Activated T-cell treated with anti-CD3 and anti-CD28 coated beads for 4 hours (primary cell): ENCODE measurements around the gene S100A1.

ENCODE experiments used
- DNase-seq: peaks from one replicate; pipeline ENCODE4 v3.0.0-alpha.2; 2020

S100A1 gene

DNA sequence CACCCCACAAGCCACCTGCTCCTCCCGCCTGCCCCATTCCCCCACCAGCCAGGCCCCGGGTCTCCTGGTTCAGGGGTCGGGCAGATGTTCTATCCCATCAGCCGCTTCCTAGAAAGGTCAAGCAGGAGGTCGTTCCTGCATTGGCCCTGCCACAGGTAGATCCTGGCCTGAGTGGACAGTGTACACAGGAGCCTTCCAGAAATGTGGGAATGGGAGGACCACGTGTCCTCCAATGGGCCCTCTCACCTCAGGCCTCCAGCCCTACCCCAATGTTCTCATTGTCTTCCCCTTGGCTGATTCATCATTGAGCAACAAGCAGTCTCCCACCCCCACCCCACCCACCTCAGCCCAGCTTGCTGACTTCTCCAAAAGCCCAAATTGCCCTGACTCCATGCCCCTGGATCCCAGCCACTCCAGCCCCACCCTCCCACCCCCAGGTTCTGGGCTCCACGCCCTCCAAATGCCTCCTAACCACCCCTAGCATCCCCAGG, 17.4 kb upstream of the S100A1 start:
- no peak for DNase-seq

DNA sequence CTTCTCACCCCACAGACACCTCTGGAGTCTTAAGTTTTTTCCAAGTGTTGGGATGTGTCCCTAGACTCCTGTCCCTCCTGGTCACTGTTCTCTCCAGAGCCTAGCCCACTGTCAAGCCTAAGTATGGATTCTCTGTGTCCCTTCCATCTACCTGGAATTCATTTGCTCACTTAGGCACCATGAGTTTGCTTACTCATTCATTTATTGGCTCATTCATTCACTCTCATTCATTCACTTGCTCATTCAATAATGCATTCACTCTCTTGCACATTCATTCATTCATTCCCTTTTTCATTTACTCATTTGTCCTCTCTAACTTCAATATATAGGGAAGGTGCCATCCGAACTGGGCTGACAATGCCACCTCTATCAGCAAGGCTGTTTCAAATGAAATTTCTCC, 16.9 kb upstream of the S100A1 start:
- DNase-seq = no peak

DNA sequence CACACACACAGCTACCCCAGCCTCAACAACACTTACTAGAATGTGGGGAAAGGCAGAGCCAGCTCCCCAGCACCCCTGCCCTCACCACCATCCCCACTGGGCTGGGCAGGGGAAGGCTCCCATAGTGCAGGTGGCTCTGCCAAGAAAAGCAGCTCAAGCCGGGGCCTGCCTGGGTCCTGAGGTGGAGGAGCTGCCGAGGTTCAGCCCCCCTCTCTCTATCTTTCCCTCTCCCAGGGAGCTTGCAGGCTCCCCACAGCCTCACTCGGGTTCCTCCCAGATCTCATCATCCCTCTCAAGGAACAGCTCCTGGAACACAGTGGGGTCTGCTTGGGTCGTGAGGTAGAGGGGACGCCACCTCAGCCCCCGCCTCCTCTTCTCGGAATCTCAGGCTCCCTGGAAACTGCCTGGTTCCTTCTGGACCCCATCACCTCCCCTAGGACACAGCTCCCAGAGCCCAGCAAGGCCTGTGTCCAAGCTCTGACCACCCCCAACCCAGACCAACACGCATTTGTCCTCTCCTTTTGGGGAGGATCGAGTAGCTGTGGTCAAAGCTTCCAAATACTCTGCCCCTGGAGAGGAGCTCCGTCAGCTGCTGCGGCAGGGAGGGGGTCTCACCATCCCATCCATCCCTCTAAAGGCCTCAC, 16.0 kb upstream of the S100A1 start:
- DNase-seq = no peak

DNA sequence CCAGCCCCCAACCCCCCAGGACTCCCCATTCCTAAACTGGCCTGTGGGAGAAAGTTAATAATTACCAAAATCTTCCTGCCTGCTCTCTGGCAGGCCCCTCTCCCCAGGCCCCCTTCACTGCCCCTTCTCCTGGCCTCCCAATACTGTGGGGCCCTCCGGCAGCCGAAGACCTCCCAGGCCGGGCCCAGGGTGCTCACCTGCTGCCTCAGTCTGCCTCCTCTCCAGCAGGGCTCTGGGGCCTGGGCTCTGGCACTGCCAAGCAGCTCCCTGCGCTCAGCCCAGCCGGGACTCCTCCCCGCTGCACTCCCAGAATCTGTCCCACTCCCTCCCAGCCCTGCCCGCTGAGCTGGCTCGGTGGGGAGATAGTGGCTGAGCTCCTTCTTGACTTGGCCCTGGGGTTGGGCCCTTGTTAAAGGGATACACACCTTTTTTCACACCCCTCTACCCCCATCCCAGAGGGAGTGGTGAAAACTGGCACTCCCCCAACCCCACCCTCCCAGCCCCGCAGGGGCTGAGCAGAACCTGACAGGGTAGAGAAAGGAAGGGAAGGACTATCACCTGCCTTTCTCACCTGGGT, 15.4 kb upstream of the S100A1 start, which contains the start of gene S100A16:
TSS of gene S100A16 (minus strand) at position 383 of the 577 bp plus-strand sequence. CDS start 4,986 bp downstream, outside the sequence.
- no peak for DNase-seq

DNA sequence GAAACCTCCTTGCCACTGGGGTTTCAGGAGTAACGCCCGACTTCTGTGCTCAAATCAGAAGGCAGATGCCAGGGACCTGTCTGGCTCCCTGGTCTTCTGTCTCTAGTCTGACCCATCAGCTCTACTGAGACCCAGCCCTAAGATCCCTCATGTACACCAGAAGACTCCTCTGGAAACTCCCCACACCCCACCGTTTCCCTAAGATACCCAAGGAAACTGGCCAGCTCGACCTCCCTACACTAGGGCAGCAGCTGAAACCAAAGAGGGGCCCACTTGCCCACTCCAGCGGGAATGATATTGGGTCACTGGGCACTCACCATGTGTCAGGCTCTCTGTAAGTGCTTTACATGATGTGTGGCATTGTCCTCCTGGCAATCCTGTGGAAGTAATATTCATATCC, 14.8 kb upstream of the S100A1 start:
- no peak for DNase-seq

DNA sequence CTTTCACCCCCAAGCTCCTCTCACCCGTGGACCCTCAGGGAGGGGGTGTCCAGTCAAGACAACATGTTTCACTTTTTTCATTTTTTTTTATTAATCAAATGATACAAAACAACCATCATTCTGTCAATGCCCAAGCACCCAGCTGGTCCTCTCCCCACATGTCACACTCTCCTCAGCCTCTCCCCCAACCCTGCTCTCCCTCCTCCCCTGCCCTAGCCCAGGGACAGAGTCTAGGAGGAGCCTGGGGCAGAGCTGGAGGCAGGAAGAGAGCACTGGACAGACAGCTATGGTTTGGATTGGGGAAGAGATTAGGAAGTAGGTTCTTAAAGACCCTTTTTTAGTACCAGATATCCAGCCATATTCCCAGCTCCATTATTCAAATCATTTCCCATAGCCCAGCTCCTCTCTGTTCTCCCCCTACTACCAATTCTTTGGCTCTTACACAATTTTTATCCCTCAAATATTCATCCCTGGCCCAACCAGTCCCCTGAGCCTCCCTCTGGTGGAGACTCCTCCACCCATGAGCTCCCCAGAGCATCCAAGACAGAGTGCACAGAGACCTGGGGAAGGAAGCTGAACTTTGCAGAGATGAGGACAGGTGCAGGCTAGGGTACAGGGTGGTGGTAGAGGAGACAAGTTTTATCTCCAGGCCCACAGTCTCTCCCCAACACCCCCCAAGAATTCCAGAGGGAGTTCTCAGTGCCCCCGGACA, 13.9 kb upstream of the S100A1 start:
- no peak for DNase-seq

DNA sequence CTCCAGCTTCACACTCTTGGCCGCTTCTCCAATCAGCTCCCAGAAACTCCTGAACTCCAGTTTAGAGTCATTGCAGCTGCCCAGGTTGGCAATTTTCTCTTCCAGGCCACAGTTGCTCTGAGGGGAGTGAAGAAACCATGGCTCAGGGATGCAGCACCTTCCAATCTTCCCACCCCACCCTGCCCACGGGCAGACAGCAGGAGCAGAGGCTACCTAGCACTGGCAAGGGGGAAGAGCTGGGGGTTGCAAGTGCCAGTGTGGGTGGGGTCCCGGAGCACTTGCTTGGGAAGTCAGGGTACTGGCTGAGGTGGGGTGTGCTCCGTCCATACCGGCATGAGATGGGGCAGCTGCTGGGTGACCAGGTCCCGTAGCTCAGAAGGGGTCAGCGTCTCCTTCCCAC, 13.3 kb upstream of the S100A1 start:
- no peak for DNase-seq

DNA sequence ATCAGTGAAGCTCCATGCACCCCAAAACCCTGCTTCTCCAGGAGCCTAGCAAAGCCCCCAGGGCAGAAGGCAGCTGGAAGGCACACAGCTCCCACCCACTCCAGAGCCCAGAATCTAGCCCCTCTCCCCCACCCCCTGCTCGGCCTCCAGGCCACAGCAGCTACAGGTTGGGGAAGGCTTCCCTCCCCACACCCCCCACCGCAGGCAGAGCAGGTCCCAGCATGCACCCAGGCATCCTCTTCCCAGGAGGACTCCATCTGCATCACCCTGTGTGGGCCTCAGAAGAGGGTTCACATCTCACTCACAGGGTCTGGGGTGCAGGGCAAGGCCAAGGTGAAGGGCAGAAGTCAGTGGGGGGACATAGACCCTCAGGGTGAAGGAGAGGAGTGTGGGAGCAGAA, 12.8 kb upstream of the S100A1 start:
- DNase-seq = no peak

DNA sequence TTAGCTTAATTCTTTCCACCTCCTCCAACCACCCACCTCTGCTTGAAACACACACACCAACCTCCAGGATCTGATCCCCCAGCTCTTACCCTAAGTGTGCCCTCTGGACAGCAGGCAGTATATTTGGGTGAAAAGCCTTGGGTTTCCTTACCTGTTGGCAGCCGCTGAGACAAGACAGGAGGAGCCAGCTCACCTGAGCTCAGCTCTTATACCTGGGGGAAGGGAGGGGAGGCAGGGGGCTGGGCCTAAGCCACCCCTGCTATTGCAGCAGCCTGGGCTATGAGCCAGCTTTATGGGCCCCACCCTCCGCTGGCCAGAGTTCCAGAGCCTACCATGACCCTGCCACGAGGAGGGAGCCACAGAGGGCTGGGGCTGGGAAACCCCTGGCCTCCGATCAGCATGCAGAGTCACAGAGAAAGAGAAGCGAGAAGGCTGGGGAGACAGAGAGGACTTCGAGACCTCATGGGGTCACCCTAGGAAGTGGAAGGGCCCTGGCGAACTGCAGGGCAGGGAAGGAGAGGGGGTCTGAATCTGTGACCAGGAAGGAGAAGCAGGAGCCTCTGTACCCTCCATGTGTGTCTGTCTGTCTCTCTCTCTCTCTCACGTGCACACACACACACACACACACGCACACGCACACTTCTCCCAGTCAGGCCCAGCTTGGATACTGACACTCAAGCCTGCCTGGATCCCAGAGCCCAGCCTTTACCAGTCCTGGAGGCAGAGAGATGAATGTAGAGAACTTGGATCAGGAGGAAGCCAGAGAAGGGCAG, 11.9 kb upstream of the S100A1 start, which contains the start of gene S100A14:
TSS of gene S100A14 (minus strand) at position 182 of the 773 bp plus-strand sequence. CDS start 467 bp downstream, outside the sequence.
- no peak for DNase-seq

DNA sequence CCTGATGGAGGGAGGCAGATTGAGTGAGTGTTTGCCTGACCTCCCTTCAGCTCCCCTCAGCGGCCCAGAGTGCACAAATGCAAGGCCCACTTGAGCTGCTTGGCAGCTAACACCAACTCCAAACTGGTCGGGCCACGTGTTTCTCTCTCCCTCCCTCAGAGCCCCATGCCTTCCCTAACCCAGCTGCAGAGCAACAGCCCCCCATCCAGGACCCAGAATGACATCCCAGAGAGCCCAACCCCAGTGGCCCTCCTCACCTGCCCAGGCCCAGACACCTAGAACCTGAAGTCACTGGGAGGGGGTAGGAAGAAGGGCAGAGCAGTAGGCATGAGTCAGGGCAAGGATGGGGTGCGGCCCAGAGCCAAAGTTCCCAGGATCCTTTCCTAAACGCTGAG, 11.3 kb upstream of the S100A1 start:
- no peak for DNase-seq

DNA sequence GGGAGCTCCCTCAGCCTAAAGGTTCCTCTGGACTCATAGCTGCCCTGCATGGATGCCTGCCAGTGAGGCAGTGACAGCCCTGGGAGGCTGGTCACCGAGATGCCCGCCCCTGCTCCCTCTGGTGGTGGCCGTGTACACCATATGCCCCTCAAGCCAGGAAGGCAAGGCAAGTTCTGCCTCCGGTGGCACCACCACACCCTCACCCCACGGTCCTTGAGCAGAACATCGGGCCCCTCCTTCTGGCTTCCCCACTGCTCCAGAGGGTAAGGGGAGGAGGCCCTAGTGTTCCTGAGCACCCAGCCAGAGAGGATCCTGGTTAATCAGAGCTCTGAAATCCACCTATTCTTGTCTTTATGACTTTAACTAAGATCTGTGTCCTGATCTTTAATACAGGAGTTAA, 10.6 kb upstream of the S100A1 start:
- no peak for DNase-seq

DNA sequence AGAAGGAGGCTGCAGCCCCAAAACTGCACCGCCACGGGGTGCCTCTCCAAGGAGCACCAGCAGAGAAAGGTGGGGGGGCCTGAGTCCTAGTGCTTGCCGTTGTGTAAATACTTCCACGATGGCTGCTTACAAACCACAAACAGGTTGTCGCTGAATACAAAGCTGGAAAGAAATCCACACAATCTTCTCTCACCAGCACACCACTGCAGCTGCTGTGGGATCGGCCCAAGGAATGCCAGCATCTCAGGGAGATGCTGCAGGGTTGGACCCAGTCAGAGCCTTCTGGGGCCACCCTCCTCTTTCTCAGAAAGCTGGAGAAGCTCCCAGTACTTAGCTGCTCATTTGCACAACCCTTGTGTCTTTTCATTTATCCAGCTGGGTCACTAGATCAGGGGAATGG, 9.1 kb upstream of the S100A1 start:
- DNase-seq = no peak

DNA sequence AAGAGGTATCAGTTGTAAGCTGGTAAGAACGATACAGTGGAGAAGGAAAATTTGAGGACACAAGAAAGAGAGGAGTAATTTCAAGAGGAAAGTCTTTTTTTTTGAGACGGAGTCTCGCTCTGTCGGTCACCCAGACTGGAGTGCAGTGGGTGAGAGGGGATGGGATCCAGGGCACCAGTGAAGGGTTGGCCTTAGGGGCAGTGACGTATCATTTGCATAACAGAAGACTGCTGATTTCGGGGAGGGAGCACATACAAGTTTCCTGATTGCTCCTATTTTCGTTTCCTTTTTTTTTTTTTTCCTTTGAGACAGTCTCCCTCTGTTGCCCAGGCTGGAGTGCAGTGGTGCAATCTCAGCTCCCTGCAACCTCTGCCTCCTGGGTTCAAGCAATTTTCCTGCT, 5.1 kb upstream of the S100A1 start:
- DNase-seq = no peak

DNA sequence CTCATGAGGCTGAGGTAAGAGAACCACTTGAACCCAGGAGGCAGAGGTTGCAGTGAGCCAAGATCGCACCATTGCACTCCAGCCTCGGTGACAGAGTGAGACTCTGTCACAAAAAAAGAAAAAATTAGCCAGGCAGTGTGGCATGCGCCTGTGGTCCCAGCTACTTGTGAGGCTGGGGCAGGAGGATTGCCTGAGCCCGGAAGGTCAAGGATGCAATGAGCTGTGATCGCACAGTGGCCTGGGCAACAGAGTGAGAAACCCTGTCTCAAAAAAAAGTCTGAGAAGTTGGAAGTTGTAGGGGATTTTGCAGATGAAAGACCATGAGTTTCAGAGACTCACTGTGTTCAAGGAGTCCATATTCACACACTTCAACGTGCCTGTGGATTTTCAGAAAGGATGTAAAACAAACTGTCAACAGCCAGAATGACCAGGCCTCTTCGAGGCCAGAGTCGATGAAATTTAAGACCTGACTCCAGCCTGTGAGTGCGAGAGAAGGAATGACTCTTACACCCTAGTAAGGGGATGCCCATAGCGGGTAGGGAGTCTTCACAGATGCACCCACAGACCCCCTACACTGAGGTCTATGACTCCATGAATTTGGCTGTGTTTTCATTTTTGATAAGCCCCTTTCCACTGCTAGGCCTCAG, 3.1 kb upstream of the S100A1 start:
- DNase-seq = no peak

DNA sequence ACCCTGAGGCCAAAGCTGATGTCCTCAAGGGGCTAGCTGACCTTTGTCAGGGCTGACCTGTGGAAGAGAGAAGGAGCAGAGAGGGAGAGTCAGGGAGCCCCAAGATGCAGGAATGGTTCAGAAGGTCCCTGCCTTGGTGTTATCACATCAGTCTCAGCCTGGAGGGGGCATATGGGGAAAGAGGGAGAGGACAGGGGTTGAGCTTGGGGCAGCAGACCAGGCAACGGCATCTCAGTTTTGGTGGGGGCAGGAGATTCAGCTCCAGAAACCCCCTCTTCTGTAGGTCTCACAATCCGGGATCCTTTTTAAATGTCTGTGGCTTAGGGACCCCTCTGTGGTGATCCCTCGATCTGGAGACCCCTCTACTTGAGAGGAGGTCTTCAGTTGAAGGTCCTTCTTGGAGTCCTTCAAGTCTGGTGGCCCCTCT, 1.7 kb upstream of the S100A1 start:
- no peak for DNase-seq

DNA sequence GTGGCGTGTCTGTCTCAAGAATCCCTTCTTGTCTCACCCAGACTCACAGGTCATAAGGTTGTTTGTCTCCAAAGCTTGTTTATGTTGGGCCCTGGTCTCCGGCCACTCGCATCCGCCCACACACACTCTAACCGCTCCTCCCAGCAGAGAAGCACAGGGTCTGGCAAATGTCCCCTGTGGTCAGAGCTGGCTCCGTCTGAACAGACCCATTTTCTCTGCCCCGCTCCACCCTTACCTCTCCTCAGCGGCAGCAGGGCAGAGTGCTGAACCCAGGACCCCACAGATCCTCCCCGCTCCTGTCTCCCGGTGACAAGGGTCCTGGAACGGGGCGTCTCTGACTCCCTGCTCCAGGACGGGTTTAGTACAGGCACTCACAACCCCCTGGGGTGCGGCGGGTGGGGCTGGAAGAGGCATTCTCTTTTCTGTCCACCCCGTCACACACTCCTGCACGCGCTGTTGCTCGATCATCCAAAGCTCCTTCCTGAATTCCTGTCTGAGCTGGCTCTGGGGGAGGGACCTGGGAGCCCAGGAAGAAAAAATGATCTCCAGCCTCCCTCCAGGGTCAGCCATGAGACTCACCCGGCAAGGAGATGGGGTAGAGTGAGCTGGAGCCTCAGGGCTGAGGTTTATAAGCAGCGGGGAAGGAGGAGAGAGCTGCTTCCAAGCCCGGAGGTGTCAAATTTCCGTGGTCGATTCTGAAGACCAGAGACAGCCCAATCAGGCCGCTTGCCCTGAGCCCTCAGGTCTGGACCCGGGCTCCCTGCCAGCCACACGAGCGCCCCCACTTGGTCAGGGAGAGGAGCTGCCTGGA, 1.1 kb upstream of the S100A1 start, which contains the start of gene S100A13:
TSS of gene S100A13 (minus strand) at position 602 of the 811 bp plus-strand sequence. CDS start 1,033 bp downstream, outside the sequence.
- DNase-seq = no peak

DNA sequence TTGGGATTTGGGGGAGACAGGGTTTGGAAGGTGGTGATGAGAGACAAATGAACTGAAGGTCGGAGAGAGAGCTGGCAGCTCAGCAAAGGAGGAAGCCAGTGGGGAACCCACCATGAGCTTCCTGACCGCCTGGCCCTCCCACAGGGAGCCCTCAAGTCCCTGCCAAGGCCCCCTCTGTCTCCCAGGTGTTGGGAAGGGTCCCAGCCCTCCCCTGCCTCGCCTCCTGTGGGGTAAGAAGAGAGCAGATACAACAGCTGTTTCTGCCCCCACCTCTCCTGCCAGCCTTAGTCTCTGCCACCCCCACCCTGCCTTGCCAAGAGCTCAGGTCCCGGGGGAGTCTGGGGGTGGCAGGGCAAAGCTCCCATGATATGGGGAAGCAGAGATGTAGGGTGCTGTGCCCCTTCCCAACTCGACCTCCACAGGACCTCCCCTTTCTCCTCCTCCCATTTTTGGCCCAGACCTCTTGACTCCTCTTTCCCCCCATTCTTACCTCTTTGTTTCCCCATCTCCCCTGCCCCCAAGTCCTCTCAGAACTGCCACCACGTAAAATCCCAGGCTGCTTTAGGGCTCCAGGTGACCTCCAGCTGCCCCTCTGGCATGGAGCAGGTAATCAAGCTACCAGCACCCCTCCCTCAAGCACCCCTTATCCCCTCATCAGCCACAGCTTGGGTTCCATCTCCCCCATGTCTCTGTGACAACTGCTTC, 556 bp downstream of the S100A1 start:
- no peak for DNase-seq

DNA sequence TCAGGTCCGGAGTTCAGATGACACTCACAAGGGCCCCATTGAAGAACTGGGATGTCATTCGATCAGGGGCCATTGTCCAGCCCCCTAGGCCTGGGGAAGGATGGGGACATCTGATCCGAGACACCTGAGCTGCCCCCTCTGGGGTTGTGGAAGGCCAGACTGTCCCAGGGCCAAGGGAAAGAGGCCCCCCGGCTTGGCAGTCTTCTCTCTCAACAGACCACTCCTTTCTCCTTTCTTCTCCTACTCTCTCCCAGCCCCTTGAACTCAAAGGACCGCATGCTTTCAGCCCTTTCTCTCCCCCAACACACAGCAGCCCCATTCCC, 1.1 kb downstream of the S100A1 start:
- DNase-seq = no peak

DNA sequence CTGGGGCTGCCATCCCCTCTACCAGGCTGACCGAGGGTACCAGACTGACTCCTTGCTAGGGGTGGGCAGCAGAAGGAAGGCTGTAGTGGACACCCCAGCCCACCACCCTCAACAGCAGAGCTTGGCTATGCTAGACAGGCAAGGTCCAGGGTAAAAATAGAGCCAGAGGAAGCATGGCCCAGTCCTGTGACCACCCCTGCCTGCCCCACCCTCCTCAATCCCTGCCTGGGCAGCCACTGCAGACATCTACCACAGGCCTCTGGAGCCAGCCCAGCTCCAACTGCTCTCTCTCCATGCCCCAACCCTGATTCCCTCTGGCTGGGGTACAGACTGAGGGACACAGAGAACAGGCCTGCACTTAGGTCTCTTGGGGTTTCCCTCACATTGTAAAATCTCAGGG, 1.7 kb downstream of the S100A1 start:
- no peak for DNase-seq

DNA sequence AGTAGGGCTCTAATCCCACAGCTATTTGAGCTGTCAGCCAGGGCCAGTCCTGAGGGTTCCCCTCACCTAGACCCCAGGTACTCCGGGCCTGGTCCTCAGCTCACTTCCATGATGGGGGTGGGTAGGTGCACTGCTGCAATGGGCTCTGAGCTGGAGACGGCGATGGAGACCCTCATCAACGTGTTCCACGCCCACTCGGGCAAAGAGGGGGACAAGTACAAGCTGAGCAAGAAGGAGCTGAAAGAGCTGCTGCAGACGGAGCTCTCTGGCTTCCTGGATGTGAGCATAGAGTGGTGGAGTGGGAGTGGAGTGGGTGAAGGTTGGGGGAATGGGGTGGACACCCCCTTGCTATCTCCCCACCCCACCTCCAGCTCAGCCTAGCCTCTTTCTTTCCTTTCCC, 2.1 kb downstream of the S100A1 start:
- no peak for DNase-seq
